Prostate gland (tissue), 2 donors: Measurements from ENCODE around the gene AWAT1. TPM values are rescaled to one million over a fixed set of nuclear protein-coding genes. Genes with fewer than 3 reads are reported as not detected.
"Not testable (repeated sequence)": the region's sequence is repeated elsewhere in the genome, so short reads cannot be mapped to it uniquely, and the experiment has no call there.

Experiments
- DNase-seq: peaks from one replicate; pipeline ENCODE4 v3.0.0-alpha.2; 2019; ENCODE audit warnings: low spot score
- H3K27ac ChIP-seq, 2 donors: fragments of 200-600 bp; sonication (generic); 2 replicates each; pipeline ENCODE4 v1.5.1; 2017 to 2019
- H3K27me3 ChIP-seq: fragments of 200-600 bp; sonication (generic); replicated peaks from 2 replicates; pipeline ENCODE4 v1.5.1; 2019; ENCODE audit not compliant: insufficient read depth
- H3K36me3 ChIP-seq, 2 donors: fragments of 200-600 bp; sonication (generic); 1 replicate in 1 of 2; 2 replicates in 1 of 2; pipeline versions ENCODE4 v1.5.1 to v1.8.1; 2017 to 2019
- H3K4me1 ChIP-seq: fragments of 200-600 bp; sonication (generic); replicated peaks from 2 replicates; pipeline ENCODE4 v1.5.1; 2019
- H3K4me3 ChIP-seq, 2 donors: fragments of 200-600 bp; sonication (generic); 2 replicates each; pipeline ENCODE4 v1.5.1; 2017 to 2019
- H3K9me3 ChIP-seq: fragments of 200-600 bp; sonication (generic); 2 replicates; pipeline ENCODE4 v1.5.1; 2017
- CTCF ChIP-seq, 4 experiments: fragments of 200-600 bp in 2 of 4; fragments of 450-650 bp in 2 of 4; sonication (generic) in 2 of 4; IDR thresholded peaks; 1 replicate in 3 of 4; 2 replicates in 1 of 4; pipeline ENCODE4 v1.5.1; 2016 to 2019; ENCODE audit warnings: antibody characterized with exemption in 4 of 4, mild to moderate bottlenecking in 2 of 4, moderate library complexity in 2 of 4
- POLR2A ChIP-seq: fragments of 450-650 bp; IDR thresholded peaks from one replicate; pipeline ENCODE4 v1.6.1; 2016; ENCODE audit warnings: antibody characterized with exemption, mild to moderate bottlenecking
- POLR2AphosphoS5 ChIP-seq: sonication (generic); formaldehyde crosslinking; IDR thresholded peaks from one replicate; pipeline ENCODE4 v1.6.1; 2017; ENCODE audit warnings: antibody characterized with exemption
- WGBS: methylation state at CpG from one replicate; pipeline ENCODE4 v1.1.5; 2018; 5-methylcytosine and 5-hydroxymethylcytosine counted together
- intact Hi-C: fragments of 100-400 bp; cut with DNase I; formaldehyde crosslinking; loops from one replicate; pipeline ENCODE4 v1.14.2; 2022
- total RNA-seq, 2 donors: library from RNA; depleted of rRNA; stranded (reverse); fragments of >200 nt; gene quantifications; one replicate each; pipeline ENCODE4 v1.1.0, GENCODE V29; 2016

AWAT1 gene
- total RNA-seq, 2 donors from 2014 or later, result not detected

GRCh38 chrX:70241501-70241900 is 7.0 kb downstream of the AWAT1 start:
- Histone ChIP-seq H3K9me3 (no peaks in the 10 kb centered on the region), H3K27me3 (no peaks in the 10 kb centered on the region), H3K27ac (no peak overlapping the region), H3K4me1 (no peaks in the 10 kb centered on the region), H3K4me3 (no peak overlapping the region), H3K36me3 (no peaks in the 10 kb centered on the region)
- TF ChIP-seq POLR2AphosphoS5 (no peak), CTCF (IDR thresholded peaks at IDR 0.05) (no peak), POLR2A (no peak)
- no peak for DNase-seq
- intact Hi-C loops, result no loop called here
- 100% methylated on average over 2 of the region's 2 CpGs for WGBS

GRCh38 chrX:70243601-70244000 is 9.1 kb downstream of the AWAT1 start:
- H3K27ac ChIP-seq, H3K4me3 ChIP-seq, intact Hi-C loops, H3K36me3 ChIP-seq, H3K4me1 ChIP-seq, H3K9me3 ChIP-seq, DNase-seq, H3K27me3 ChIP-seq: not testable (repeated sequence)
- 88% methylated on average over 4 of the region's 5 CpGs for WGBS

GRCh38 chrX:70244881-70245280 is 10.4 kb downstream of the AWAT1 start:
- WGBS, result 76% methylated on average over 6 of the region's 6 CpGs
- Histone ChIP-seq H3K9me3 (no peaks in the 10 kb centered on the region), H3K4me1 (no peaks in the 10 kb centered on the region), H3K27ac (no peak overlapping the region), H3K36me3 (no peaks in the 10 kb centered on the region), H3K27me3 (no peaks in the 10 kb centered on the region), H3K4me3 (no peak overlapping the region)
- no peak for TF ChIP-seq CTCF (IDR thresholded peaks at IDR 0.05)
- TF ChIP-seq POLR2A, result no peak
- no peak for TF ChIP-seq POLR2AphosphoS5
- no peak for DNase-seq
- intact Hi-C loops, result no loop called here

GRCh38 chrX:70247252-70247651 is 12.8 kb downstream of the AWAT1 start:
- no peak overlapping the region for H3K27ac ChIP-seq
- WGBS, result 85% methylated on average over 2 of the region's 2 CpGs
- H3K36me3 ChIP-seq, result no peaks in the 10 kb centered on the region
- no peaks in the 10 kb centered on the region for H3K9me3 ChIP-seq
- H3K27me3 ChIP-seq, result no peaks in the 10 kb centered on the region
- no peaks in the 10 kb centered on the region for H3K4me1 ChIP-seq
- intact Hi-C loops, result no loop called here
- TF ChIP-seq CTCF (IDR thresholded peaks at IDR 0.05) (no peak), POLR2AphosphoS5 (peak; percentile 28), POLR2A (no peak)
- no peak overlapping the region for H3K4me3 ChIP-seq
- no peak for DNase-seq

- Histone ChIP-seq H3K36me3 (no peaks in the 10 kb centered on the region), H3K9me3 (no peaks in the 10 kb centered on the region), H3K27ac (no peak overlapping the region), H3K27me3 (no peaks in the 10 kb centered on the region), H3K4me3 (no peak overlapping the region), H3K4me1 (no peaks in the 10 kb centered on the region)
- DNase-seq, result no peak
- TF ChIP-seq POLR2A (no peak), POLR2AphosphoS5 (no peak), CTCF (IDR thresholded peaks at IDR 0.05) (no peak)
- 57% methylated on average over 2 of the region's 2 CpGs for WGBS
- intact Hi-C loops, result no loop called here
These were observed 18.0 kb downstream of the AWAT1 start for GRCh38 chrX:70252491-70252890.
